ENCODE data around the gene SHANK1.

GRCh38 chr19:50644315-50644915 is 75.2 kb downstream of the SHANK1 start:
- TF ChIP-seq CTCF (IDR thresholded peaks at IDR 0.05) (no peak), POLR2A (IDR thresholded peaks at IDR 0.05) (no peak), EP300 (IDR thresholded peaks at IDR 0.05) (no peak)
